Fibroblast of mammary gland (primary cell): Measurements from ENCODE around the gene GLI2.

Experiments
- DNase-seq: peaks from one replicate; pipeline ENCODE4 v3.0.0-alpha.2; 2010; ENCODE audit warnings: low read depth
- H3K4me3 ChIP-seq: 2 replicates; pipeline ENCODE4 v1.5.1; 2011; ENCODE audit warnings: low read depth, mild to moderate bottlenecking, low read length, moderate library complexity; ENCODE audit not compliant: control insufficient read depth
- TF ChIP-seq, protein P1 (sequence below): conservative IDR thresholded peaks from 2 replicates; pipeline ENCODE4 v1.5.1; 2011; ENCODE audit warnings: low read depth, low read length, inconsistent platforms; ENCODE audit not compliant: control insufficient read depth, insufficient read depth

Gene GLI2

DNA sequence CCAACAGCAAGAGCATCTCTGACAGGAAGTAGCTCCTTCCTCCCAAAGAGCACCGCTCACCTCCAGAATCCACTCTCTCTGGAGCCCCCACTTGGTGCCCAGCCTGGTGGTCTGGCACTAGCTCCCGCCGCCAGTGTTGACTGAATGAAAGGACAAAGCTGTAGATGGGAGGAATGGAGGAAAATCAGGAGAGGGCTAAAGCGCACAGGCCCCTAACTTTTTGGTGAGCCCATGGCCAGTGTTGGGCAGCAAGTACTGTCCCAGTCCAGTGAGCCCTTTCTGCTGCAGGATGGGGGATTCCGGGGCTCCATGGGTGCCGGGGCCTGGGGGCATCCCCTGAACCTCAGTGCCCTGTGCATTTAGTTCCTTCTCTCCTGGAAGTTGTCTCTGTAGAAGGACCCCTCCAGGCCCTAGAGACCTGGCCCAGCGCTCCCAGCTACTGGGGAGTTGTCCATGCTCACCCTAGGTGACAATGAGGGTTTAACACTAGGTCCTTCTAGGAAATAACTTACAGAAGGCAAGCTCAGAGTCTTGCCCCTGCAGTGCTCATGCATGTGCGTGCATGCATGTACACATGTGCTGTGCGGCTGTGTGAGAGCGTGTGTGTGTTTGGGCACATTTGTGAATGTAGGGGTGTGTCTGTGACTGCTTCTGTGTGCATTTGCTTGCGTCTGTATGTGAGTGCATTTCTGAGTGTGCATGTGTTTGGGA, 33.6 kb downstream of the GLI2 start:
- TF ChIP-seq, protein P1, sequence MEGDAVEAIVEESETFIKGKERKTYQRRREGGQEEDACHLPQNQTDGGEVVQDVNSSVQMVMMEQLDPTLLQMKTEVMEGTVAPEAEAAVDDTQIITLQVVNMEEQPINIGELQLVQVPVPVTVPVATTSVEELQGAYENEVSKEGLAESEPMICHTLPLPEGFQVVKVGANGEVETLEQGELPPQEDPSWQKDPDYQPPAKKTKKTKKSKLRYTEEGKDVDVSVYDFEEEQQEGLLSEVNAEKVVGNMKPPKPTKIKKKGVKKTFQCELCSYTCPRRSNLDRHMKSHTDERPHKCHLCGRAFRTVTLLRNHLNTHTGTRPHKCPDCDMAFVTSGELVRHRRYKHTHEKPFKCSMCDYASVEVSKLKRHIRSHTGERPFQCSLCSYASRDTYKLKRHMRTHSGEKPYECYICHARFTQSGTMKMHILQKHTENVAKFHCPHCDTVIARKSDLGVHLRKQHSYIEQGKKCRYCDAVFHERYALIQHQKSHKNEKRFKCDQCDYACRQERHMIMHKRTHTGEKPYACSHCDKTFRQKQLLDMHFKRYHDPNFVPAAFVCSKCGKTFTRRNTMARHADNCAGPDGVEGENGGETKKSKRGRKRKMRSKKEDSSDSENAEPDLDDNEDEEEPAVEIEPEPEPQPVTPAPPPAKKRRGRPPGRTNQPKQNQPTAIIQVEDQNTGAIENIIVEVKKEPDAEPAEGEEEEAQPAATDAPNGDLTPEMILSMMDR, result no peak
- no peak for DNase-seq
- no peak overlapping the region for H3K4me3 ChIP-seq

DNA sequence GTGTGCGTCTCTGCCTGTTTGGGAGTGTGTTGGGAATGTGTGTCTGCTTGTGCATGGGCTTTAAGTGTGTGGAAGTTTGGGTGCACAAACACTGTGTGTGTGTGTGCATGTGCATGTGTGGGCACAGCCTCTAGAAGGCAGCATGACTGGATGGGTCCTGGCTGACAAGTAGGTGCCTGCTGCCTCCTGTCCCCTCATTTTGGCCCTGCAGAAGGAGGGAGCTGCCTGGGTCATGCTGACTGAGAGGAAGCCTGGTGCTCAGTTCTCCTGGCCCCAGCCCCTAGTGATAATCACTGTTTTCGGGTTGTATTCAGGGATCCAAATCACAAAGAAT, 34.1 kb downstream of the GLI2 start:
- TF ChIP-seq, protein P1, result no peak
- H3K4me3 ChIP-seq, result no peak overlapping the region

DNA sequence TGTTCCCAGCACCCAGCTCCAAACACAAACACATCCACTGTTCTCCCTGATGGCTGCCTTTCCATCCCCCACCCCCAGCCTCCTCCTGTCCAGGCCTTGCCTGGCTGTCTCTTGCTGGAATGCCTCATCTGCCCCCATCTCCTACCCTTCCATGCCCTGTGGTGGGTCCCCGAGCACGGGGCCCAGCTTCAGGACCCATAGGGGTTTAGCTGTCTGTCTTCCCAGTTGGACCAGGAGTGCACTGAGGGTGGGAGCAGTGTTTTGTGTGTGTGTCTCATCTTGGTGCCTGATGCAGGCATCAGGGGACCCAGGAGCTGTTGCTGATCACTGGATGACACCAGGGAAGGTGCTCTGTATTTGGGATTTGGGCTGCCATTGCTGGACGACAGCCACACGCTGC, 34.5 kb downstream of the GLI2 start:
- TF ChIP-seq, protein P1, result no peak
- H3K4me3 ChIP-seq, result no peak overlapping the region
- DNase-seq, result no peak

More for the DNA sequence above, 34.1 kb downstream of the GLI2 start:
- no peak for DNase-seq

DNA sequence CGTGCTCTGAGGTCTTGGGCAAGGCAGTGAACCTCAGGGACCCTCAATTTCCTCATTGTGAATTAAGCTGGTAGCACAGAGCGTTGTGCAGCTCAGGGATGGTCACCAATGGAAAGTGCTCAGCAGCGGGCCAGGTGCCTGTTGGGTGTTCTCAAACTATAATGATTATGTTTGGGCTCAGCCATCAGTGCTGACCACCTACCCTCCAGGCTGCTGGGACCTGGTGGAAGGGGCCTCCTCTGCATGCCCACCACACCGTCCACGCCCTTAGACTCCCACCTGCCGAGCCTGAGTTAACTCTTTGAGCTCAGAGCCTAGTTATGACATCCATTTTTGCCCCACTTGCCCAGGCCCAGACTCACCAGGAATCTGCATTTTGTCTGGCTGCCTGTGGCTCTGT, 35.0 kb downstream of the GLI2 start:
- no peak overlapping the region for H3K4me3 ChIP-seq
- no peak for DNase-seq
- TF ChIP-seq, protein P1, result no peak

DNA sequence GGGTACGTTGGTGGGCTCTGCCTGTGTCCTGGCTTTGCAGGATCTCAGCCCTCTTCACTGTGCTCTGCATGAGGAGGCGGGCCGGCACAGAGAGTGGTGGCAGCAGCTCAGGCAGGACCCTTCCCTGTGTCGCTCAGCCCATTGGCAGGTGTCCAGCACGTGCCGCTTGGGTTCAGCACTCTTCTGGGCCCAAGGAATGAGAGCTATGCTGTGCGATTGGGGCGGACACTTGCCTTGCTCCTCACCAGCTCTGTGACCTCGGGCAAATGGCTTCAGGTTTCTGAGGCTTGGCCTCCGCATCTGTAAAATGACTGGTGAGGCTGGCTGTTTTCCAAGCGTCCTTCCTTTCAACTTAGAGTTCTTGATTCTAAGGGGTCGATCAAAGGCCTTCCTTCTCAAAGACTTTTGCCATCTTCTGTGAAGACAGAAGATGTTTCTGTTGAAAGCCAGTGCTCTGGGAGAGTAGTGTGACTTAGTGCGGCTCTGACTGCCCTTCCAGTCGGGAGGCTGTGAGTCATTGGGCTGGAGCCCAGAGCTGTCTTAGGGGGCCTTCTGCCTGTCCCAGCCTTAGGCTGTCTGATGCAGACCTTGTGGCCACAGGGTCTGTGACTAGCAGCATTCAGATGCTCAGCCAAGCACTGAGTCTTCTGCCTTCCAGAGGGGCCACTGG, 35.6 kb downstream of the GLI2 start:
- TF ChIP-seq, protein P1, result no peak
- no peak overlapping the region for H3K4me3 ChIP-seq
- peak; percentile 95 for DNase-seq

DNA sequence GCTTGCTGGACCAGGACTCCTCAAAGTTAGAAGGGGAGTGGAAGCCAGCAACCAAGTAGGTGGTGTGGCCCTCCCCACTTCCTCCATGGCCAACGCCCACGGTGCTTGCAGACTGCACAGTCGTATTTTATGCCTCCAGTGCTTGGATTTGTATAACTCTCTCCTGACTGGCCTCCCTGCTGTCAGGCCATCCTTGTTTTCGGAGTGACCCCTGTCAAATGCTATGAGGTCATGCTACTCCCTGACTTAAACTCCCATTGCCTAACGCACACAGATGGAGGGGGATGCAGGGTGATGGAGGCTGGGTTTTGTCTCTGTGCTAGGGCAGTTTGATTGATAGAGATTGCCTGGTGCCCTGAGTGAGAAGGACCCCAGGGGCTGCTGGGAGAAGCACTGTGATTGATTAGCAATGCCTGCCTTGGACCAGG, 36.1 kb downstream of the GLI2 start:
- no peak for DNase-seq
- H3K4me3 ChIP-seq, result no peak overlapping the region
- TF ChIP-seq, protein P1, result no peak
